Measurements from ENCODE around the gene TRMT11.

- TF ChIP-seq FOXM1 (IDR thresholded peaks at IDR 0.05; ENCODE audit: low read depth) (no peak), CTCF (IDR thresholded peaks at IDR 0.05) (no peak), ZBTB33 (IDR thresholded peaks at IDR 0.05; ENCODE audit: borderline replicate concordance, low read depth) (no peak), EZH2phosphoT487 (IDR thresholded peaks at IDR 0.05; ENCODE audit: borderline replicate concordance, low read depth) (no peak), RAD21 (IDR thresholded peaks at IDR 0.05; ENCODE audit: low read length) (no peak)
Observed at GRCh38 chr6:125957845-125958244, 28.5 kb upstream of the TRMT11 start.
